ENCODE data around the gene GBA2. TPM values are rescaled to one million over a fixed set of nuclear protein-coding genes. Genes with fewer than 3 reads are reported as not detected.

GBA2 gene
- total and polyA plus RNA-seq, 8 donors = 63.3 to 113 (median 92.2) TPM

DNA sequence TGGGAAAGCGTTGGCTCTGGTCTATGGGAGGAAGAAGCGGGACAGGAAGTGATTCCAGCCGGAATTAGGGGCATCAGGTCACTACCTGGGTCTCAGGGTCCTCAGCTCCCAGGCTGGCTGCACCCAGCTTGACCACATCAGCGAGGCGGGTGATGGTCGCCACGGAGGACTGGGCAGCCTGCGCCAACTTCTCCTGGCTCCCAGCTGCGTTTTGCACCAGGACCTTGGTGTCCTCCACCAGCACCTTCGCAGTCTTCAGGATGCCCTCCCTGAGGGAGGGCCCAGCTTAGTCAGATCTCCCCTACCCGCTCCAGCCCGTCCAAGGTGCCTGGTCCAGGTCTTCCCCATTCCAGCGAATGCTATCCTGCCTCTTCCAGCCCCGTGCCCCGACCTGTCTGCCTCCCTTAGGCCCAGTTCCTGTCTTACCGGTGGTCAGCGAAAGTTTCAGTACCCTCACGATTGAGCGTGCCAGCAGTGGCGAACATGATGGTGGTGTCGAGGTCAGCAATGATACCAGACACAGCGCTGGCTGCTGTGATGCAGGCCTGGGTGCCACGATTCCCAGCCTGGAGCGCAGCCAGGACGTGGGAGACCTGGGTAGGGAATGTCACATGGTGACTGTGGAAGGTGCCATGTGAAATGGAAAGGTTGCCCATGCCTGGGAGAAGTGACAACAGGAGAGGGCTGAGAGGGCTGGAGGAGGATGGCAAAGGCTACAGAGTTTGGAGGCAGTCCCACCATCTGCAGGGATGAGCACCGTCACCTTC, 44.9 kb downstream of the GBA2 start:
- DNase-seq = no peak
- Histone ChIP-seq H3K36me3 (peaks cover 0 to 100% of the 10 kb centered on the region in 2 donors), H3K27me3 (no peaks in the 10 kb centered on the region), H3K27ac (no peak overlapping the region), H3K4me3 (no peak overlapping the region), H3K9me3 (no peaks in the 10 kb centered on the region), H3K4me1 (no peaks in the 10 kb centered on the region)
- ATAC-seq = no peak
- TF ChIP-seq, protein P1, sequence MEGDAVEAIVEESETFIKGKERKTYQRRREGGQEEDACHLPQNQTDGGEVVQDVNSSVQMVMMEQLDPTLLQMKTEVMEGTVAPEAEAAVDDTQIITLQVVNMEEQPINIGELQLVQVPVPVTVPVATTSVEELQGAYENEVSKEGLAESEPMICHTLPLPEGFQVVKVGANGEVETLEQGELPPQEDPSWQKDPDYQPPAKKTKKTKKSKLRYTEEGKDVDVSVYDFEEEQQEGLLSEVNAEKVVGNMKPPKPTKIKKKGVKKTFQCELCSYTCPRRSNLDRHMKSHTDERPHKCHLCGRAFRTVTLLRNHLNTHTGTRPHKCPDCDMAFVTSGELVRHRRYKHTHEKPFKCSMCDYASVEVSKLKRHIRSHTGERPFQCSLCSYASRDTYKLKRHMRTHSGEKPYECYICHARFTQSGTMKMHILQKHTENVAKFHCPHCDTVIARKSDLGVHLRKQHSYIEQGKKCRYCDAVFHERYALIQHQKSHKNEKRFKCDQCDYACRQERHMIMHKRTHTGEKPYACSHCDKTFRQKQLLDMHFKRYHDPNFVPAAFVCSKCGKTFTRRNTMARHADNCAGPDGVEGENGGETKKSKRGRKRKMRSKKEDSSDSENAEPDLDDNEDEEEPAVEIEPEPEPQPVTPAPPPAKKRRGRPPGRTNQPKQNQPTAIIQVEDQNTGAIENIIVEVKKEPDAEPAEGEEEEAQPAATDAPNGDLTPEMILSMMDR (IDR thresholded peaks at IDR 0.05) = no peak
- intact Hi-C loops (cut with DNase I) = no loop called here

DNA sequence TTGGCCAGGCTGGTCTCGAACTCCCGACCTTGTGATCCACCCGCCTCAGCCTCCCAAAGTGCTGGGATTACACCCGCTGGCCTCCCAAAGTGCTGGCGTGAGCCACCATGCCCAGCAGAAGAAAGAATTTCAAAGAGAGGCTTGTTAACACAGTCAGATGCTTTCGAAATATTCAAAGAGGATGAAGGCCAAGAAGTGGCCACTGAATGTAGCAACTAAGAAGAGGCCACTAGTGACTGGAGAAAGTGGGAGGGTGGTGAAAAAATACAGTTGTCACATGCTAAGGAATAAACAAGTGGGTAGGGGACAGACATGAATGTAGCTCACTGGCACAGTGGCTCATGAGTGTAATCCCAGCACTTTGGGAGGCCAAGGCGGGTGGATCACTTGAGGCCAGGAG, 46.3 kb downstream of the GBA2 start:
- ATAC-seq (no peak), DNase-seq (no peak)
- Histone ChIP-seq H3K9me3 (no peaks in the 10 kb centered on the region), H3K4me3 (no peak overlapping the region), H3K36me3 (peaks cover 0 to 100% of the 10 kb centered on the region in 2 donors), H3K4me1 (peaks cover 0 to under 1% of the 10 kb centered on the region in 2 donors), H3K27ac (peak overlapping the region in 1 of 2 donors; percentile 18), H3K27me3 (no peaks in the 10 kb centered on the region)
- TF ChIP-seq, protein P1 (IDR thresholded peaks at IDR 0.05) = no peak
- intact Hi-C loops (cut with DNase I) = no loop called here

DNA sequence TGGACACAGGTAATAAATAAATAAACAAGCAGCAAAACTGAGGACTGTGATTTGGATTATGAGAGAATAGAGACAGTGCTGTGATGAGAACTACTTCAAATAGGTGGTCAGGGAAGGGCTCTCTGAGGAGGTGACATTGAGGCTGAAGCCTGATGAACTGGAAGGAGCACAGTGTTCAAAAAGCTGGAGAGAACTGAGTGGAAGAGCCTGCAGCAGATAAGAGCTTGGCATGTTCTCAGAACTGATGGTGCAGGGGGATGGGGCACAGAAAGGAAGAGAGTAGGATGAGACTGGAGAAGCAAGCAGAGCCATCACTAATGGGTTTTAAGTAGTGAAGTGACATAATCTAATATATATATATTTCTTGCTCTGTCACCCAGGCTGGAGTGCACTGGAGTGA, 48.1 kb downstream of the GBA2 start:
- no peaks in the 10 kb centered on the region for H3K9me3 ChIP-seq
- H3K36me3 ChIP-seq = peaks cover 0 to 100% of the 10 kb centered on the region in 2 donors
- H3K4me3 ChIP-seq = no peak overlapping the region
- TF ChIP-seq, protein P1 (IDR thresholded peaks at IDR 0.05) = no peak
- no peak overlapping the region for H3K27ac ChIP-seq
- no peaks in the 10 kb centered on the region for H3K27me3 ChIP-seq
- intact Hi-C loops (cut with DNase I) = no loop called here
- no peak for ATAC-seq
- DNase-seq = no peak
- peaks cover 0 to 7% of the 10 kb centered on the region in 2 donors for H3K4me1 ChIP-seq

DNA sequence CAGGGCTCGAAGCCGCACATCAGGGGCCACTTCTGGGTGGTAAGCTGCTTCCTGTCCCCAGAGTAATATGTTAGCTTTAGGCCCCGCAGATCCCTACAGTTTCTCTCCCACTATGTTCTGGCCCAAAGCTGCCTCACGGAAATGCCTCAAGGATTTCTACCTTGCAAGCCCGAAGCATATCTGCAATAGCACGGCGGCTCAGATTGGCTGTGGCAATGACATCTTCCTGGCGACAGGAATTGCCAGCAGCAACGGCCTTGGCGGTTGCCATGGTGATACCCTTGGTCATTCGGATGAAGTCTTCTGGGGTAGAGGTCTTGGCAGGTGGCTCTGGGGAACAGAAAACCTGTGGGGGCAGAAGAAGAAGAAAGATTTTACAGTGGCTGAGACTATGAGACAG, 49.0 kb downstream of the GBA2 start:
- TF ChIP-seq, protein P1 (IDR thresholded peaks at IDR 0.05) = no peak
- DNase-seq = no peak
- Histone ChIP-seq H3K36me3 (peaks cover 0 to 96% of the 10 kb centered on the region in 2 donors), H3K9me3 (no peaks in the 10 kb centered on the region), H3K4me3 (no peak overlapping the region), H3K4me1 (peaks cover 2 to 7% of the 10 kb centered on the region in 2 donors), H3K27ac (peak overlapping the region in 1 of 2 donors; percentile 18), H3K27me3 (no peaks in the 10 kb centered on the region)
- no peak for ATAC-seq
- intact Hi-C loops (cut with DNase I) = no loop called here

DNA sequence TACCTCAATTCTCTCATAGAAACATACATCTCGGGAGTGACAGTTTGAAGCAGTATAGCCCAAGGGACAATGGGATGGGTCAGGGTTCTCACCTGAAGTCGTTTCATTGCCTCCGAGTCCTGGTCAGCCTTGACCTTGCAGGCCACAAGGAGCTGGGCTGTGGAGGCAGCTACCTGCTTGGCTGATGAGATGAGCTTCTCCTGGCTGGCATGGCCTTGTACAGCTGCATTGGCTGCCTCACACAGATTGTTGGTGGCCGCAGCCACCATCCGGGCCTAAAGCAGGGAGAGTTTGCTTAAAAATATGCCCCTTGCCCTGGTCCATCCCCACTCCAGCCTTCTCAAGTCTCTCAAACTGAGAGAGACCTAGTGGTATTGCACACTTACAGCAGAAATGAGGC, 50.8 kb downstream of the GBA2 start:
- ATAC-seq (no peak), DNase-seq (peak in 1 of 4 donors; percentile 19)
- H3K4me1 ChIP-seq = peaks cover 4 to 7% of the 10 kb centered on the region in 2 donors
- intact Hi-C loops (cut with DNase I) = no loop called here
- no peak overlapping the region for H3K4me3 ChIP-seq
- no peaks in the 10 kb centered on the region for H3K27me3 ChIP-seq
- H3K9me3 ChIP-seq = no peaks in the 10 kb centered on the region
- no peak overlapping the region for H3K27ac ChIP-seq
- peaks cover 0 to 78% of the 10 kb centered on the region in 2 donors for H3K36me3 ChIP-seq
- TF ChIP-seq, protein P1 (IDR thresholded peaks at IDR 0.05) = no peak
